OCI-LY7 (cell line): ENCODE results near the gene KCNN3. TPM values are rescaled to one million over a fixed set of nuclear protein-coding genes. Genes with fewer than 3 reads are reported as not detected.

Source experiments
- BruUV-seq: library from RNA; stranded (reverse); fragments of 400-500 nt; replicated peaks from 2 replicates; lab custom pipeline; 2021; lab: Mats Ljungman, UMichigan
- CTCF ChIA-PET: fragments of 300-600 bp; sonication (Branson Sonifier 250); formaldehyde crosslinking; loops from one replicate; lab custom pipeline; 2022; ENCODE audit warnings: antibody characterized with exemption; ENCODE audit not compliant: unreplicated experiment; lab: Charles Lee
- POLR2A ChIA-PET: fragments of 300-600 bp; sonication (Branson Sonifier 250); formaldehyde crosslinking; loops from one replicate; lab custom pipeline; 2022; ENCODE audit warnings: antibody characterized with exemption; lab: Charles Lee
- DNase-seq: peaks from one replicate; pipeline ENCODE4 v3.0.0-alpha.2; 2015; ENCODE audit warnings: low spot score
- H2AFZ ChIP-seq: fragments of 200-600 bp; sonication (generic), shearing (Covaris generic); 2 replicates; pipeline ENCODE4 v1.6.1; 2014; ENCODE audit warnings: mild to moderate bottlenecking, antibody characterized with exemption, low read length, moderate library complexity
- H3K27ac ChIP-seq: fragments of 200-600 bp; sonication (generic); 2 replicates; pipeline ENCODE4 v1.5.1; 2014; ENCODE audit warnings: mixed run types, low read depth, mild to moderate bottlenecking, moderate library complexity, low read length, inconsistent platforms; ENCODE audit not compliant: poor library complexity, severe bottlenecking
- H3K36me3 ChIP-seq: fragments of 200-600 bp; sonication (generic); 2 replicates; pipeline ENCODE4 v1.6.1; 2014; ENCODE audit warnings: mild to moderate bottlenecking, antibody characterized with exemption, low read length, moderate library complexity, mixed read lengths; ENCODE audit not compliant: insufficient read depth
- H3K4me1 ChIP-seq: fragments of 200-600 bp; sonication (generic); 2 replicates; pipeline ENCODE4 v1.5.1; 2014; ENCODE audit warnings: mild to moderate bottlenecking, low read length; ENCODE audit not compliant: insufficient read depth, poor library complexity, severe bottlenecking
- H3K4me2 ChIP-seq: fragments of 200-600 bp; sonication (generic); 2 replicates; pipeline ENCODE4 v1.6.1; 2014; ENCODE audit warnings: mild to moderate bottlenecking, low read length
- H3K4me3 ChIP-seq: fragments of 200-600 bp; sonication (generic); 2 replicates; pipeline ENCODE4 v1.5.1; 2014; ENCODE audit warnings: mild to moderate bottlenecking, low read depth, low read length; ENCODE audit not compliant: poor library complexity, severe bottlenecking
- H3K79me2 ChIP-seq: fragments of 200-600 bp; sonication (generic); 2 replicates; pipeline ENCODE4 v1.6.1; 2016; ENCODE audit warnings: low read depth, mild to moderate bottlenecking, low read length, moderate library complexity, mixed read lengths; ENCODE audit not compliant: insufficient read depth
- H3K9me2 ChIP-seq: fragments of 200-600 bp; sonication (generic); 2 replicates; pipeline ENCODE4 v1.6.1; 2016; ENCODE audit warnings: mild to moderate bottlenecking, low read length, mixed read lengths; ENCODE audit not compliant: insufficient read depth
- H3K9me3 ChIP-seq: fragments of 200-600 bp; sonication (generic); 2 replicates; pipeline ENCODE4 v1.6.1; 2014; ENCODE audit warnings: mild to moderate bottlenecking, mixed run types, low read length, mixed read lengths
- H4K20me1 ChIP-seq: fragments of 200-600 bp; sonication (generic); 2 replicates; pipeline ENCODE4 v1.6.1; 2014; ENCODE audit warnings: mild to moderate bottlenecking, antibody characterized with exemption, low read length, moderate library complexity, mixed read lengths; ENCODE audit not compliant: insufficient read depth
- EZH2phosphoT487 ChIP-seq: fragments of 200-600 bp; sonication (generic); IDR thresholded peaks from 2 replicates; pipeline ENCODE4 v1.6.1; 2018; ENCODE audit warnings: low read depth, borderline replicate concordance, mild to moderate bottlenecking, mixed run types, antibody characterized with exemption, low read length, moderate library complexity, mixed read lengths
- intact Hi-C: fragments of 100-400 bp; cut with micrococcal nuclease; formaldehyde crosslinking; loops from one replicate; pipeline ENCODE4 v1.10.0; 2022; ENCODE audit not compliant: unreplicated experiment
- total RNA-seq, 2 experiments: library from RNA; depleted of rRNA in 1 of 2; stranded (reverse); fragments of >200 nt in 1 of 2; shearing (Covaris generic) in 1 of 2; gene quantifications; 2 replicates each; pipeline ENCODE4 v1.2.3, GENCODE V29; 2014 to 2022
- TF ChIP-seq, protein P1 (sequence below): fragments of 200-600 bp; sonication (generic); conservative IDR thresholded peaks from 2 replicates; pipeline ENCODE4 v1.5.1; 2014; ENCODE audit warnings: mild to moderate bottlenecking, antibody characterized with exemption, low read length, moderate library complexity, mixed read lengths

The KCNN3 gene
- total RNA-seq, 2 experiments from 2014 or later = 14.8 to 50.8 TPM

DNA sequence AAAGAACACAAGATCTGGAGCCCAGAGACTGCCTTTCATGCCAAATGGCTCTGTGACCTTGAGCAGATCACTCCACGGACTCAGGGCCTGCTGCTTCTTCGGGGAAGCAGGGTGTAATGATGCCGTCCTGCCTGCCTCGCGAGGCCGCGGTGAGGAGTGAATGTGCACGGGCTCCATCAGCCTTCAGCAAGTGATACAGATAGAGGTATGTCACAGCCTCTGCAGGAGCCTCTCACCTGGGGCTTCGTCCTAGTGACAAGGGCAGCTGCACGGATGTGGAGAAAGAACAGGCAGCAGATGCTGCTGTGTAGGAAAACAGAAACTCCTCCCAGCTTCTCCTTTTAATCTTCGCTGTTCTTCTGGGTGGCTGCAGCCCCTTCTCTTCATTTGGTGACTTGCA is 127.5 kb downstream of the KCNN3 start:
- Histone ChIP-seq H3K9me2 (no peaks in the 10 kb centered on the region), H3K36me3 (peaks cover 29% of the 10 kb centered on the region), H2AFZ (no peak overlapping the region), H3K4me3 (no peak overlapping the region), H3K79me2 (no peaks in the 10 kb centered on the region), H4K20me1 (no peaks in the 10 kb centered on the region), H3K27ac (no peak overlapping the region), H3K4me2 (no peak overlapping the region), H3K9me3 (no peaks in the 10 kb centered on the region), H3K4me1 (no peaks in the 10 kb centered on the region)
- intact Hi-C loops = no loop called here
- no peak for TF ChIP-seq EZH2phosphoT487
- TF ChIP-seq, protein P1, sequence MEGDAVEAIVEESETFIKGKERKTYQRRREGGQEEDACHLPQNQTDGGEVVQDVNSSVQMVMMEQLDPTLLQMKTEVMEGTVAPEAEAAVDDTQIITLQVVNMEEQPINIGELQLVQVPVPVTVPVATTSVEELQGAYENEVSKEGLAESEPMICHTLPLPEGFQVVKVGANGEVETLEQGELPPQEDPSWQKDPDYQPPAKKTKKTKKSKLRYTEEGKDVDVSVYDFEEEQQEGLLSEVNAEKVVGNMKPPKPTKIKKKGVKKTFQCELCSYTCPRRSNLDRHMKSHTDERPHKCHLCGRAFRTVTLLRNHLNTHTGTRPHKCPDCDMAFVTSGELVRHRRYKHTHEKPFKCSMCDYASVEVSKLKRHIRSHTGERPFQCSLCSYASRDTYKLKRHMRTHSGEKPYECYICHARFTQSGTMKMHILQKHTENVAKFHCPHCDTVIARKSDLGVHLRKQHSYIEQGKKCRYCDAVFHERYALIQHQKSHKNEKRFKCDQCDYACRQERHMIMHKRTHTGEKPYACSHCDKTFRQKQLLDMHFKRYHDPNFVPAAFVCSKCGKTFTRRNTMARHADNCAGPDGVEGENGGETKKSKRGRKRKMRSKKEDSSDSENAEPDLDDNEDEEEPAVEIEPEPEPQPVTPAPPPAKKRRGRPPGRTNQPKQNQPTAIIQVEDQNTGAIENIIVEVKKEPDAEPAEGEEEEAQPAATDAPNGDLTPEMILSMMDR = no peak
- BruUV-seq = no TSS peak
- CTCF ChIA-PET = no interaction called here
- DNase-seq = no peak
- POLR2A ChIA-PET = interaction anchor here (0.7 to 0.9 kb wide), 2 partner anchors 20 to 110 kb away, joined by 3 read pairs; no protein-coding TSS in a partner anchor

DNA sequence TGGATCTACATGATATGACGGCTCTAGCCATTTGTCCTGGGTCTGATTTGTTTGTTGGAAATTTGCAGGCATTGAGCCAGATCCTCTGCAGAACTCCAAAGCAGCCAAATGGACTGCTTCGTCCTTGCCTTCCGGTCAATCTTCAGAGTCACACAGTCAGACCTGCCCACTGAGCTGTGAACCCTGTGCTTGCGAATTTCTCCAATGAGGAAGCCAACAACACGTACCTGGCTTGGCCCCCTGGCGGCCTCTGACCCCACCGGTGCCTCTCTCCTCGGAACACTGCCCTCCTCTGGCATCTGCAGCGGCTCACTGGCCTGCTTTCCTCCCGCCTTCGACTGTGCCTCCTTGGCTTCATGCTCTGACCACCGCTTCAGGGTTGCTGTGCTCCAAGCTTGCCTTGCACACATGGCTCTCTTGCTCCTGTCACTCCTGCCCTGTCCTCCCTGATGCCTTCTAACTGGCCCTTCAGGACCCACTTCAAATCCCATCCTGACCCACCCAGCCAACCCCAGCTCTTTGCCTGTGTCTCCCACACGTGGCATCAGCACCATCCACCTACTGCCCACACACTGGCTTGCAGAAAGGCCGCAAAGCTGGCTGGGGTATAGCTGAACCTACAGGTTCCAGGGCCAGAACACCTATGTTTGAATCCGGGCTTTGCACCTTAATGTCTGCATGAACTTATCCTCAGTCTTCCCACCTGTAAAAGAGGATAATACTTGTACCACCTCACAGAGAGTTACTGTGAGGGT is 128.2 kb downstream of the KCNN3 start:
- ChIA-PET POLR2A (interaction anchor here (0.7 to 0.9 kb wide), 2 partner anchors 21 to 110 kb away, joined by 3 read pairs; no protein-coding TSS in a partner anchor), CTCF (no interaction called here)
- H3K9me3 ChIP-seq = no peaks in the 10 kb centered on the region
- no TSS peak for BruUV-seq
- H3K9me2 ChIP-seq = no peaks in the 10 kb centered on the region
- no peaks in the 10 kb centered on the region for H3K79me2 ChIP-seq
- H2AFZ ChIP-seq = no peak overlapping the region
- H3K4me3 ChIP-seq = no peak overlapping the region
- no peaks in the 10 kb centered on the region for H4K20me1 ChIP-seq
- DNase-seq = no peak
- no peak overlapping the region for H3K27ac ChIP-seq
- H3K4me2 ChIP-seq = no peak overlapping the region
- intact Hi-C loops = no loop called here
- H3K36me3 ChIP-seq = peaks cover 32% of the 10 kb centered on the region
- no peaks in the 10 kb centered on the region for H3K4me1 ChIP-seq
- no peak for TF ChIP-seq EZH2phosphoT487
- TF ChIP-seq, protein P1 = no peak

DNA sequence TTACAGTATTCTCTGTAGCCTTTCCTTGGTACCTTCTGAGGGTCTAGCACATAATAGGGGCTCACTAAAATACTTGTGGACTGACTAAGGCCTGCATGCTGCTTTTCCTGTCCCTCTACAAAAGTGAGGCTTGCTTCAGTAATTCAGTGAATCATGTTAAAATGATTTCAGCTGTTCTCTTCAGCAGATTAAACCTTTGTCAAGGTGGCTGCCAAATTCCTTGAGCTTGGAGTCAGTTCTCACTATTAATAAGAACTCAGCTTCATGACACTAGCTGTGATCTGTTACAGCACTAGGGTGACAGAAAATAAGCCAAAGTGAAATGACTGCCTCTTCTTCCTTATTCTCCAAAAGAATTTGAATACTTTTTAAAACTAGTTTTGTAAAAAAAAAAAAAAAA is 128.8 kb downstream of the KCNN3 start:
- BruUV-seq = no TSS peak
- Histone ChIP-seq H3K27ac (no peak overlapping the region), H3K79me2 (no peaks in the 10 kb centered on the region), H3K4me2 (no peak overlapping the region), H4K20me1 (no peaks in the 10 kb centered on the region), H3K36me3 (peaks cover 38% of the 10 kb centered on the region), H2AFZ (no peak overlapping the region), H3K4me1 (no peaks in the 10 kb centered on the region), H3K4me3 (no peak overlapping the region), H3K9me2 (no peaks in the 10 kb centered on the region), H3K9me3 (no peaks in the 10 kb centered on the region)
- intact Hi-C loops = no loop called here
- CTCF ChIA-PET = no interaction called here
- DNase-seq = no peak
- POLR2A ChIA-PET = no interaction called here
- no peak for TF ChIP-seq EZH2phosphoT487
- TF ChIP-seq, protein P1 = no peak
